ENCODE results near the gene DBNDD1. TPM values are rescaled to one million over a fixed set of nuclear protein-coding genes. Genes with fewer than 3 reads are reported as not detected.

DBNDD1 gene
- total RNA-seq, 1 donor, result 1.1 TPM

DNA sequence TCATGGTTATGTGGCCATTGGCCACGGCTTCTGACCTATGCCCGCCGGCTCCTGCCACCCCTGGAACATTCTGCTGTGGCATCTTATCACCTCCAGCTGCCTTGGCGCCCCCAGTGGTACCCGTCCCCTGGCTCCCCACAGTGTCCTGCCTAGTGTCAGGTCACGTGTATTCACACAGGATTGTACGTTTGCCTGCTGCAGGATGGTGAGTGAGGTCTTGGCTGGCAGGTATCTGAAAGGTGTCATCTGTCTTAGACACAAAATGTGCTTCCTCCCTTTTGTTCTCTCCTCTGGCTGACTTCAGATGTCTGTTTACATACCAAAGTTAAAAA lies 24.9 kb downstream of the DBNDD1 start:
- Histone ChIP-seq H4K20me1 (ENCODE audit: insufficient read depth, low read length) (peaks cover 19% of the 10 kb centered on the region), H3K79me2 (ENCODE audit: insufficient read depth, low read length) (no peaks in the 10 kb centered on the region), H3K36me3 (ENCODE audit: insufficient read depth, low read length) (peaks cover 31% of the 10 kb centered on the region), H3K9me3 (ENCODE audit: low read depth, low read length) (peaks cover 16% of the 10 kb centered on the region), H2AFZ (ENCODE audit: low read length) (no peak overlapping the region), H3K27ac (ENCODE audit: low read depth, low read length) (peak overlapping the region; percentile 44), H3K4me1 (ENCODE audit: insufficient read depth, low read length) (no peaks in the 10 kb centered on the region), H3K4me2 (ENCODE audit: insufficient read depth, low read length) (no peak overlapping the region), H3K4me3 (ENCODE audit: insufficient read depth, low read length) (no peak overlapping the region), H3K27me3 (ENCODE audit: insufficient read depth, low read length) (no peaks in the 10 kb centered on the region)
- TF ChIP-seq, protein P1, sequence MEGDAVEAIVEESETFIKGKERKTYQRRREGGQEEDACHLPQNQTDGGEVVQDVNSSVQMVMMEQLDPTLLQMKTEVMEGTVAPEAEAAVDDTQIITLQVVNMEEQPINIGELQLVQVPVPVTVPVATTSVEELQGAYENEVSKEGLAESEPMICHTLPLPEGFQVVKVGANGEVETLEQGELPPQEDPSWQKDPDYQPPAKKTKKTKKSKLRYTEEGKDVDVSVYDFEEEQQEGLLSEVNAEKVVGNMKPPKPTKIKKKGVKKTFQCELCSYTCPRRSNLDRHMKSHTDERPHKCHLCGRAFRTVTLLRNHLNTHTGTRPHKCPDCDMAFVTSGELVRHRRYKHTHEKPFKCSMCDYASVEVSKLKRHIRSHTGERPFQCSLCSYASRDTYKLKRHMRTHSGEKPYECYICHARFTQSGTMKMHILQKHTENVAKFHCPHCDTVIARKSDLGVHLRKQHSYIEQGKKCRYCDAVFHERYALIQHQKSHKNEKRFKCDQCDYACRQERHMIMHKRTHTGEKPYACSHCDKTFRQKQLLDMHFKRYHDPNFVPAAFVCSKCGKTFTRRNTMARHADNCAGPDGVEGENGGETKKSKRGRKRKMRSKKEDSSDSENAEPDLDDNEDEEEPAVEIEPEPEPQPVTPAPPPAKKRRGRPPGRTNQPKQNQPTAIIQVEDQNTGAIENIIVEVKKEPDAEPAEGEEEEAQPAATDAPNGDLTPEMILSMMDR (IDR thresholded peaks at IDR 0.05; ENCODE audit: extremely low read depth, low read depth, low read length), result no peak
- DNase-seq (ENCODE audit: insufficient read length, low spot score, missing footprints), result no peak

DNA sequence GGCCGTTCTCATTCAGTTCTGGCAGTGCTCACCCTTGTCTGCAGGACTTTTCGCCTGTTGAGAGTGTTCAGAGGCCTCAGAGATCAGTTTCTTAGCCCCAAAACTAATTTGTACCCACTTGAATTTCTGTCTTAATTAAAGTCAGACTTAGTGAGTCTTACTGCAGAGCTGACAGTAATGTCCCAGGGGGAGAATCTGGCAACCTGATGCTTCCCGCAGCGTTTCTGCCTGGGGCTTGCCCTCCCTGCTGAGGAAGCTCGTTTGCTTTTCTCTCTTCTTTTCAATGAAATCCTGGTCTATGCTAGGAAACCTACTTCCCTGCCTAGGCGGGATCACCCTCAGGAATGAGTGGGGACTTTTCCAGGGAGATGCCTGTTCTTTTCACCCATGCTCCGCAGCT lies 25.3 kb downstream of the DBNDD1 start:
- TF ChIP-seq, protein P1 (IDR thresholded peaks at IDR 0.05; ENCODE audit: extremely low read depth, low read depth, low read length), result no peak
- peaks cover 19% of the 10 kb centered on the region for H4K20me1 ChIP-seq (ENCODE audit: insufficient read depth, low read length)
- H3K79me2 ChIP-seq (ENCODE audit: insufficient read depth, low read length), result no peaks in the 10 kb centered on the region
- H3K4me3 ChIP-seq (ENCODE audit: insufficient read depth, low read length), result no peak overlapping the region
- H2AFZ ChIP-seq (ENCODE audit: low read length), result no peak overlapping the region
- H3K27ac ChIP-seq (ENCODE audit: low read depth, low read length), result no peak overlapping the region
- H3K27me3 ChIP-seq (ENCODE audit: insufficient read depth, low read length), result no peaks in the 10 kb centered on the region
- peaks cover 34% of the 10 kb centered on the region for H3K36me3 ChIP-seq (ENCODE audit: insufficient read depth, low read length)
- no peaks in the 10 kb centered on the region for H3K4me1 ChIP-seq (ENCODE audit: insufficient read depth, low read length)
- DNase-seq (ENCODE audit: insufficient read length, low spot score, missing footprints), result no peak
- no peak overlapping the region for H3K4me2 ChIP-seq (ENCODE audit: insufficient read depth, low read length)
- H3K9me3 ChIP-seq (ENCODE audit: low read depth, low read length), result peaks cover 16% of the 10 kb centered on the region

DNA sequence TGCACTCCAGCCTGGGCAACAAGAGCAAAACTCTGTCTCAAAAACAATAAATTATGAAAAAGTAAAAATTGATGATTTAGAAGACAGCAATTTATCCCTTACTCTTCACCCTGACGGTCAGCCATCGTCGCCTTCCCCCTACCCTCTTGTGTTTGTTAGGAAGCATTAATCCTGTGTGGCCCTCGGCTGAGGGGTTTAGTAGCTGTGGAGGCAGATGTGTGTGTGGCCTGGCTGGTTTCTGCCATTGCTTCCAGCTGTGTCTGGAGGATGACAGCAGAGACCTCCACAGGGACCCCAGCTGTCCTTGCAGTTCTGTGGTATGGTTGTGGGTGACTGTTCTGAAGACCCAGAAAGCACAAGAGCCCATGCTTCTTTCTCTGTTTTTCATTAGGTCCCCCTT lies 25.9 kb downstream of the DBNDD1 start:
- TF ChIP-seq, protein P1 (IDR thresholded peaks at IDR 0.05; ENCODE audit: extremely low read depth, low read depth, low read length), result no peak
- Histone ChIP-seq H3K4me2 (ENCODE audit: insufficient read depth, low read length) (no peak overlapping the region), H4K20me1 (ENCODE audit: insufficient read depth, low read length) (peaks cover 19% of the 10 kb centered on the region), H3K27me3 (ENCODE audit: insufficient read depth, low read length) (no peaks in the 10 kb centered on the region), H3K27ac (ENCODE audit: low read depth, low read length) (no peak overlapping the region), H3K79me2 (ENCODE audit: insufficient read depth, low read length) (no peaks in the 10 kb centered on the region), H2AFZ (ENCODE audit: low read length) (no peak overlapping the region), H3K4me3 (ENCODE audit: insufficient read depth, low read length) (no peak overlapping the region), H3K9me3 (ENCODE audit: low read depth, low read length) (peaks cover 16% of the 10 kb centered on the region), H3K4me1 (ENCODE audit: insufficient read depth, low read length) (no peaks in the 10 kb centered on the region), H3K36me3 (ENCODE audit: insufficient read depth, low read length) (peaks cover 38% of the 10 kb centered on the region)
- peak; percentile 55 for DNase-seq (ENCODE audit: insufficient read length, low spot score, missing footprints)

DNA sequence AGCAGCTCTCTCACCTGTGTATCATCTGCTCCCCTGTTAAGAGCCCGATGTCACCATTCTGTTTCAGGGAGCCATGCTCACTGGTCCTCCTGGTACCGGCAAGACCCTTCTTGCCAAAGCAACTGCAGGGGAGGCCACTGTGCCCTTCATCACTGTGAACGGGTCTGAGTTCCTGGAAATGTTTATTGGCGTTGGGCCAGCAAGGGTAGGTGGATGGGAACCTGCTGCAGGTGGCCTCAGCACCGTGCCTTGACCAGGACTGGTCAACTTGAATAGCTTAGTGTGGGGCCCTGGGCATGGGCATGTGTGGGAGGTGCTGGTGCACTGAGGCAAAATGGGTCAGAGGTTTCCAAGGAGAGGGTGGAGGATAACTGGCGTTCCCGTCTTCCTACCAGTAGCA lies 28.5 kb downstream of the DBNDD1 start:
- Histone ChIP-seq H3K9me3 (ENCODE audit: low read depth, low read length) (peaks cover 13% of the 10 kb centered on the region), H3K4me2 (ENCODE audit: insufficient read depth, low read length) (no peak overlapping the region), H3K4me3 (ENCODE audit: insufficient read depth, low read length) (no peak overlapping the region), H3K27ac (ENCODE audit: low read depth, low read length) (no peak overlapping the region), H2AFZ (ENCODE audit: low read length) (no peak overlapping the region), H3K79me2 (ENCODE audit: insufficient read depth, low read length) (no peaks in the 10 kb centered on the region), H3K27me3 (ENCODE audit: insufficient read depth, low read length) (no peaks in the 10 kb centered on the region), H3K4me1 (ENCODE audit: insufficient read depth, low read length) (no peaks in the 10 kb centered on the region), H4K20me1 (ENCODE audit: insufficient read depth, low read length) (peaks cover 14% of the 10 kb centered on the region), H3K36me3 (ENCODE audit: insufficient read depth, low read length) (peaks cover 42% of the 10 kb centered on the region)
- DNase-seq (ENCODE audit: insufficient read length, low spot score, missing footprints), result peak; percentile 29
- TF ChIP-seq, protein P1 (IDR thresholded peaks at IDR 0.05; ENCODE audit: extremely low read depth, low read depth, low read length), result no peak
